Spleen (tissue), 7 donors: ENCODE results near the gene CHCHD1.

ENCODE experiments used
- POLR2A ChIP-seq, 3 donors: fragments of 450-650 bp; IDR thresholded peaks; one replicate each; pipeline ENCODE4 v1.5.1; 2017; ENCODE audit warnings: antibody characterized with exemption in 3 of 3, mild to moderate bottlenecking in 1 of 3
- TF ChIP-seq, protein P1 (sequence below), 11 experiments: fragments of 200-600 bp in 7 of 11; fragments of 450-650 bp in 4 of 11; sonication (generic) in 4 of 11; IDR thresholded peaks in 8 of 11; conservative IDR thresholded peaks in 3 of 11; 1 replicate in 7 of 11; 2 replicates in 4 of 11; pipeline versions ENCODE4 v1.4.0 to v1.8.0; 2016 to 2021; ENCODE audit warnings: antibody characterized with exemption in 11 of 11, inconsistent platforms in 4 of 11, mild to moderate bottlenecking in 1 of 11
- donor health status: DM: no; HTN: no; CAD: no; lungs with moderate emphysema.
- donor health status: DM: no; HTN: no; CAD: no.
- donor health status: DM: no; HTN: no; CAD: no.

DNA sequence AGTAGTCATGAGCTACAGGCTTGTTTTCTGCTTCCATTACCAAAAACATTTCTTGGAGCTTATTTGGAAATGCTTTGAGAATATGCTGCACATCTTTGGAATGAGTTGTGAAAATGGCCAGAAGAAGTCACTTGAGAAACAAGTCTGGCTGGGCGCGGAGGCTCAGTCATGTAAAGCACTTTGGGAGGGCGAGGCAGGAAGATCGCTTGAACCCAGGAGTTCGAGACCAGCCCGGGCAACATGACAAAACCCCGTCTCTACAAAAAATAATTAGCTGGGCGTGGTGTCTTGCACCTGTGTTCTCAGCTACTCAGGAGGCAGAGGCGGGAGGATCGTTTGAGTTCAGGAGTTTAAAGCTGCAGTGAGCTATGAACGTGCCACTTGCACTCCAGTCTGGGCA lies 882 bp upstream of the CHCHD1 start:
- TF ChIP-seq POLR2A (IDR thresholded peaks at IDR 0.05): no peak
- TF ChIP-seq, protein P1, sequence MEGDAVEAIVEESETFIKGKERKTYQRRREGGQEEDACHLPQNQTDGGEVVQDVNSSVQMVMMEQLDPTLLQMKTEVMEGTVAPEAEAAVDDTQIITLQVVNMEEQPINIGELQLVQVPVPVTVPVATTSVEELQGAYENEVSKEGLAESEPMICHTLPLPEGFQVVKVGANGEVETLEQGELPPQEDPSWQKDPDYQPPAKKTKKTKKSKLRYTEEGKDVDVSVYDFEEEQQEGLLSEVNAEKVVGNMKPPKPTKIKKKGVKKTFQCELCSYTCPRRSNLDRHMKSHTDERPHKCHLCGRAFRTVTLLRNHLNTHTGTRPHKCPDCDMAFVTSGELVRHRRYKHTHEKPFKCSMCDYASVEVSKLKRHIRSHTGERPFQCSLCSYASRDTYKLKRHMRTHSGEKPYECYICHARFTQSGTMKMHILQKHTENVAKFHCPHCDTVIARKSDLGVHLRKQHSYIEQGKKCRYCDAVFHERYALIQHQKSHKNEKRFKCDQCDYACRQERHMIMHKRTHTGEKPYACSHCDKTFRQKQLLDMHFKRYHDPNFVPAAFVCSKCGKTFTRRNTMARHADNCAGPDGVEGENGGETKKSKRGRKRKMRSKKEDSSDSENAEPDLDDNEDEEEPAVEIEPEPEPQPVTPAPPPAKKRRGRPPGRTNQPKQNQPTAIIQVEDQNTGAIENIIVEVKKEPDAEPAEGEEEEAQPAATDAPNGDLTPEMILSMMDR (IDR thresholded peaks at IDR 0.05 in 8 of 11, conservative IDR thresholded peaks at IDR 0.05 in 3 of 11): no peak
